GM12891 (cell line): ENCODE measurements around the gene ALDH1A3.
"Not testable (repeated sequence)": the region's sequence is repeated elsewhere in the genome, so short reads cannot be mapped to it uniquely, and the experiment has no call there.

Experiments
- POLR2A ChIP-seq: IDR thresholded peaks from 2 replicates; pipeline ENCODE4 v1.6.1; 2011; ENCODE audit warnings: low read depth, low read length, control low read depth
- POLR2AphosphoS5 ChIP-seq: IDR thresholded peaks from 2 replicates; pipeline ENCODE4 v1.6.1; 2011; ENCODE audit warnings: low read depth, low read length, control low read depth

DNA sequence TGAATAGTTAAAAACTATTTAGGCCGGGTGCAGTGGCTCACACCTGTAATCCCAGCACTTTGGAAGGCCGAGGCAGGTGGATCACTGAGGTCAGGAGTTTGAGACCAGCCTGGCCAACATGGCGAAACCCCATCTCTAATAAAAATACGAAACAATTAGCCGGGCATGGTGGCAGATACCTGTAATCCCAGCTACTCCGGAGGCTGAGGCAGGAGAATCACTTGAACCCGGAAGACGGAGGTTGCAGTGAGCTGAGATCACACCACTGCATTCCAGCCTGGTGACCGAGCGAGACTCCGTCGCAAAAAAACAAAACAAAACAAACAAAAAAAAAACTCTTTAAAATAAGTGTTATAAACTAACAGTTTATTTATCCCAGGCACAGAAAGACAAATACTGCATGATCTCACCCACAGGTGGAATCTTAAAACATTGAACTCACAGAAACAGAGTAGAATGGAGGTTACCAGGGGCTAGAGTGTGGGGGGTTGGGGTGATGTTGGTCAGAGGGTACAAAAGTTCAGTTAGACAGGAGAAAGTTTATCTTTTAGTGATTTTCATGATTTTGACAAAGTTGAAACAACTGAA is 28.1 kb upstream of the ALDH1A3 start:
- TF ChIP-seq POLR2AphosphoS5, POLR2A: not testable (repeated sequence)
